GM12874 (cell line): ENCODE data around the gene LRRC37A3.
A peak's percentile ranks its signal among the peaks of the same experiment; 100 is the strongest.

Experiments used
- TF ChIP-seq, protein P1 (sequence below): IDR thresholded peaks from 2 replicates; pipeline ENCODE4 v1.5.1; 2011; ENCODE audit warnings: low read depth, mild to moderate bottlenecking, control low read depth, low read length, moderate library complexity; ENCODE audit not compliant: insufficient read depth

Gene LRRC37A3

DNA sequence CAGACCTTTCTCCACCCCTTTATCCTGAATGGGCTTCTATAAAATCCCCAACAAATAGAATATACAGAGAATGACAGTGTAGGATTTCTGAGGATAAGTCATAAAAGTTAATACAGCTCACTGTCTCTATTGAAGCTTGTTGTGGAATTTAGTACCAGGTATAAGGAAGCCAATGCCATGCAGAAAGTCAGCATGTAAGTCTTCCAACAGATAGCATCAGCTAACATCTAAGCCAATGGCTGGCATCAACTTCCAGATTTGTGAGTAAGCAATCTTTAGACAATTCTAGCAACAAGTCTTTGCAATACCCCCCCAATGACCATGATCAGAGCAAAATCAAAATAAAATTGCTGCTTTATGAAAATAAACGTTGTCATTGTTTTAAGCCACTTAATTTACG, 22.5 kb upstream of the LRRC37A3 start:
- TF ChIP-seq, protein P1, sequence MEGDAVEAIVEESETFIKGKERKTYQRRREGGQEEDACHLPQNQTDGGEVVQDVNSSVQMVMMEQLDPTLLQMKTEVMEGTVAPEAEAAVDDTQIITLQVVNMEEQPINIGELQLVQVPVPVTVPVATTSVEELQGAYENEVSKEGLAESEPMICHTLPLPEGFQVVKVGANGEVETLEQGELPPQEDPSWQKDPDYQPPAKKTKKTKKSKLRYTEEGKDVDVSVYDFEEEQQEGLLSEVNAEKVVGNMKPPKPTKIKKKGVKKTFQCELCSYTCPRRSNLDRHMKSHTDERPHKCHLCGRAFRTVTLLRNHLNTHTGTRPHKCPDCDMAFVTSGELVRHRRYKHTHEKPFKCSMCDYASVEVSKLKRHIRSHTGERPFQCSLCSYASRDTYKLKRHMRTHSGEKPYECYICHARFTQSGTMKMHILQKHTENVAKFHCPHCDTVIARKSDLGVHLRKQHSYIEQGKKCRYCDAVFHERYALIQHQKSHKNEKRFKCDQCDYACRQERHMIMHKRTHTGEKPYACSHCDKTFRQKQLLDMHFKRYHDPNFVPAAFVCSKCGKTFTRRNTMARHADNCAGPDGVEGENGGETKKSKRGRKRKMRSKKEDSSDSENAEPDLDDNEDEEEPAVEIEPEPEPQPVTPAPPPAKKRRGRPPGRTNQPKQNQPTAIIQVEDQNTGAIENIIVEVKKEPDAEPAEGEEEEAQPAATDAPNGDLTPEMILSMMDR: no peak

DNA sequence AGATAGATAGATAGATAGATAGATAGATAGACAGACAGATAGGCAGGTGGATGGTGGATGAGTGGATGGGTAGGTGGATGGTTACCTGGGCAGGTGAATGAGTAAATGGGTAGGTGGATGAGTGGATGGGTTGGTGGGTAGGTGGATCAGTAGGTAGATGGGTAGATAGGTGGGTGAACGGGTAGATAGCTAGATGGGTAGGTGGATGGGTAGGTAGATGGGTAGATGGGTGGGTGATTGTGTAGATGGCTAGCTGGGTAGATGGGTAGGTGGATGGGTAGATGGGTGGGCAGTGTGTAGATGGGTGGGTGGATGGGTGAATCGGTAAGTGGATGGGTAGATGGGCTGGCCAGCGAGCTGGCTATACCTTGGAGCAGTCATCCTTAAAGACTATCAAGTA, 21.8 kb upstream of the LRRC37A3 start:
- TF ChIP-seq, protein P1: no peak

DNA sequence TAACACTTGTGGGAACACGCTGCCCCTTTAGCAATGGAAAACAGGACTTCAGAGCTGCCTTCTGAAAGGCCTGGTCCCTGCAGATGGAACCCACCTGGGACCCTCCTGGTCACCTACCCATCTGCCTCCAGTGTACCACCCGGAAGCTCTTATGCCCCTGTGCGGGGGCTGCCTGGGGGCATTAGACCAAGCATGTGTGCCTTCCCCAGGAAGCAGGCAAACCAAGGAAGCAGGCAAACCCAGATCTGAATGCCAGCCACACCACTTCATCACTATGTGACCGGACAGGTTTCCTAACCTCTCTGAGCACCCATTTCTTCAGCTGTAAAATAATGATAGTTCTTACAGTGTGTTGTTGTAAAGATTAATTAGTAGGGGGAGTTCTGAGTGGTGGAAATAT, 20.8 kb upstream of the LRRC37A3 start:
- TF ChIP-seq, protein P1: no peak

DNA sequence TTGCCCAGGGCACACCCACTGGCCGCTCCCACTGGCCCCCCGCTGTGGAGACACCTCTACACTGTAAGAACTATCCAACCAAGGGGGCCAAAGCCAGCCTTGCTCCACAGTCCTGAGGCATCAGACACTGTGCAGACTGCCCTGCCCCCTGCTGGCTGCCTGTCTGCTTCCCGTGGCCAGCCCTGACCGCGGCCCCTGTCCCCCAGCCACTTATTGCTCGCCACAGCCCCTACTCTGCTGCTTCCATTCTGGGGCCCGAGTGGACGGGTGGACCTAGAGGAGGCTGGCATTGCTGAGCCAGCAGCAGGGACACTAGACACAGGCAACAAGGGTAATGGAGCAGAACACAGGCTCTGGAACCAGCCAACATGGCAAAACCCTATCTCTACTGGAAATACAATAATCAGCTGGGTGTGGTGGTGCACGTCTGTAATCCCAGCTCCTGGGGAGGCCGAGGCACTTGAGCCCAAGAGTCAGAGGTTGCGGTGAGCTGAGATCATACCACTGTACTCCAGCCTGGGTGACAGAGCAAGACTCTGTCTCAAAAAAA, 19.7 kb upstream of the LRRC37A3 start:
- TF ChIP-seq, protein P1: peak; percentile 91

DNA sequence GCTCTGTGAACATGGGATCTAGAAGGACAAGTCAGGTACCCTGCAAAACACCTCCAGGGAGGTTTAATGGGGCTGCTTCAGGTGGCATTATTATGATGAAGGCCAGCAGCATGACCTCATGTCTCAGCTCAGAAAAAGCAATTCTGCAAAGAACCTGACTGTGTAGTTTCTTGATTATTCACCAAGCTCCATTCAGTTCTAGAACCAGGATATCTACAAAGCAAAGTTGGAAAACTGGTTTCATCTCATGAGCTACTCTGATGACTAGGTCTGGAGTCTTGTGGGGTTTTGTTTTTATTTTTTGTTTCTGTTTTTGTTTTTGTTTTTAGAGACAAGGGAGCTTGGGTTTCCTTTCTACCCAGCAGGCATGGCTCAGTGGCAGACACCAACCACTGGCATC, 19.0 kb upstream of the LRRC37A3 start:
- TF ChIP-seq, protein P1: no peak

DNA sequence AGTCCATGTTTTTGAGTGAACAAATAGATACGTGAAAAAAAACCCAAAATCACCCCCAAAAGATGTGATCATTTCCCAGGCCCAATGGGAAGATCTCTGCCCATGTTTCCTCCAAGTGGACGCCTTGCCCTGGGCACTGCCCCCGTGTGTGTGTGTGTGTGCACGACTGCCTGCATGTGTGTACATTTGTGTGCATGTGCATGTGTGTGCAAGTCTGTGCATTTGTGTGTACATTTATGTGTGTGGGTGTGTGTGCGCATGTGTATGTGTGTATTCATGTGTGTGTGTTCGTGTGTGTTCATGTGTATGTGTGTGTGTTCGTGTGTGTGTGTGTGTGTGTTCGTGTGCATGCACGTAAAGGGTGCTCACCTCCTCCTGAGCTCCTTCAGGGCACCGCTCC, 16.8 kb upstream of the LRRC37A3 start:
- TF ChIP-seq, protein P1: no peak

DNA sequence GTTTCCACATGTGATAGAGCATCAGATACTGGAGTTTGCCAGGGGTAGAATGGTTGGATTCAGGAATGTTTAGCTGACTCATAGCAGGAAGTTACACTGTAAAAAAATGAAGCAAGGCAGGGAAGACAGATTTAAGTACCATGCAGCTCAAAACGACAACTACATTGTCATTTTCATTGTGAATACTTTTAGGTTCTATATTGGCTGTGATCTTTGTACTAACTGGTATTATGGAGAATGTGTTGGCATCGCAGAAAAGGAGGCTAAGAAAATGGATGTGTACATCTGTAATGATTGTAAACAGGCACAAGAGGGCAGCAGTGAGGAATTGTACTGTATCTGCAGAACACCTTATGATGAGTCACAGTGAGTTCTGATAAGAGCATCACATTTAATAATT, 8.2 kb upstream of the LRRC37A3 start:
- TF ChIP-seq, protein P1: peak; percentile 33; the same call in 1 of the 2 replicates
